NCI-H1694 treated with DMSO at 0.1 percent for 48 hours (cell line): ENCODE measurements around the gene MAP7D3.
A peak's percentile ranks its signal among the peaks of the same experiment; 100 is the strongest.
"Not testable (repeated sequence)": the region's sequence is repeated elsewhere in the genome, so short reads cannot be mapped to it uniquely, and the experiment has no call there.

Experiments
- DNase-seq: peaks from one replicate; lab custom pipeline; 2025; lab: John Stamatoyannopoulos, UW

The MAP7D3 gene

DNA sequence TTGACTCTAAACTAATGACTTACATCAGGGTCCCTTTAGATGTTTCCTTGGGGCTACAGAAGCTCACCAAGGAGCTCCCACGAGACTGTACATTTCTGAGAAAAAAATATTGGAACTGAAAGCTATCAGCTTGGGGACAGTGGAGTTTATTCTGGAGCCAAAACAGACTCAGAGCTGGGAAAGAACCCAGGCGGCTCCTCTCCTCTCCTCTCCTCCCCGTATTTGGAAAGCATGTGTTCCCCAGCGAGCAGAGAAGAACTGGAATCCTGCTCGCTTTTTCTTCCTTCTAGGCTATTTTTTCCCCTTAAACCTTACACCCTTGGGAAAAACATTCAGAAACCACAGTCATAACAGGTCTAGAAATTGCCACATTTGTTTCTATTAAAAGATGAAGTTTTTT lies 4.3 kb upstream of the MAP7D3 start:
- no peak for DNase-seq

GRCh38 chrX:136250191-136251040 lies 784 bp downstream of the MAP7D3 start:
- DNase-seq = peak; percentile 7

DNA sequence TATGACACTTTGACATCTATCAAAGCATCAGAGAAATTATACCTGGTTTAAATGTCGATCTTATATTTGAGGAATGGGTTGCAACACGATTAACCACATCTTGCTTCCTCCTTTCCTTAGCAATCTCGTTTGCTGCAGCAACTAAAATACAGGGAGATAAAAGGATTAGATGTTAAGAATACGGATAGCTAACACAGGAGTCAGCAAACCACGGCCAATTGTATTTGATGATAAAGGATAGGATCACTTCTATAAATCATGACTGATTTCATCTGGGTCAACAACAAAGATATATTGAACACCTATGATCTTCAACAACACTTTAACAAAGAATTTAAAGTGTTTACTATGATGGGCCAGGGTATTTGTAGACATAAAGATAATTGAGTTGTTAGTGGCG lies 5.0 kb downstream of the MAP7D3 start:
- no peak for DNase-seq

DNA sequence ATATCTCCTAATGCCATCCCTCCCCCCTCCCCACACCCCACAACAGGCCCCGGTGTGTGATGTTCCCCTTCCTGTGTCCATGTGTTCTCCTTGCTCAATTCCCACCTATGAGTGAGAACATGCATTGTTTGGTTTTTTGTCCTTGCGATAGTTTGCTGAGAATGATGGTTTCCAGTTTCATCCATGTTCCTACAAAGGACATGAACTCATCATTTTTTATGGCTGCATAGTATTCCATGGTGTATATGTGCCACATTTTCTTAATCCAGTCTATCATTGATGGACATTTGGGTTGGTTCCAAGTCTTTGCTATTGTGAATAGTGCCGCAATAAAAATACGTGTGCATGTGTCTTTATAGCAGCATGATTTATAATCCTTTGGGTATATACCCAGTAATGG lies 13.4 kb downstream of the MAP7D3 start:
- DNase-seq = not testable (repeated sequence)

GRCh38 chrX:136237074-136237473 lies 14.1 kb downstream of the MAP7D3 start:
- DNase-seq = no peak

DNA sequence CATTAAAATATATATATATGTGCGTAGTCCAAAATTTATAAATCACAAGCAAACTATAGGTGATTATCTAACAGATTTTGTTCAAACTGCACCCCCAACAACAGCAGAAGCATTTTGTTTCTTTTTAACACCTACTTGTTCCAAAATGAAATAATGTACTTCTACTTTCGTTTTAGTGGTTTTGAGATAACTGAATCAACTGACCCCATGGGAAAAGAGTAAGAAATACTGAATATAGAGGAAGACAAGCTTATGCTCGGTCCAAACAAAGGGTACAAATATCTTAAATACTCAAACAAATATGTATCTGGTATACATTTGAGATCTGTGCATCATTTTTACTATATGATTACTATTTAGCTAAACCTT lies 22.4 kb downstream of the MAP7D3 start:
- DNase-seq = no peak

GRCh38 chrX:136227948-136228838 lies 23.0 kb downstream of the MAP7D3 start:
- DNase-seq = no peak

DNA sequence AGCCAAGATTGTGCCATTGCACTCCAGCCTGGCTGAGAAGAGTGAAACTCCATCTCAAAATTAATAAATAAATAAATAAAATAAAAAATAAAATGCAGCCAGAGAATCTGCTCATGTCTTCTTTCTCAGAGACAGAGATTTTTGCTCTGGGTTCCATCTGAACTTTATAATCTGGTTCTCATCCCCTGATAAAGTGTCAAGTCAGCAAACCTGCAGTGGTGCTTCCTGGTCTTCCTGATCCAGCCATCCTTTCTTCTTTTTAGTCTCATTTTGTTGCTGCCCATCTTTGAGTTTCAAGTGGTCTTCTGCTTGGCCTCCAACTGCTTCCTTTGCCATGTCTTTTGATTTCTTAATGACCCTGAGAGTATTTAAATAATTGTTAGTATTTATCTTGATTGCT lies 24.1 kb downstream of the MAP7D3 start:
- DNase-seq = no peak

DNA sequence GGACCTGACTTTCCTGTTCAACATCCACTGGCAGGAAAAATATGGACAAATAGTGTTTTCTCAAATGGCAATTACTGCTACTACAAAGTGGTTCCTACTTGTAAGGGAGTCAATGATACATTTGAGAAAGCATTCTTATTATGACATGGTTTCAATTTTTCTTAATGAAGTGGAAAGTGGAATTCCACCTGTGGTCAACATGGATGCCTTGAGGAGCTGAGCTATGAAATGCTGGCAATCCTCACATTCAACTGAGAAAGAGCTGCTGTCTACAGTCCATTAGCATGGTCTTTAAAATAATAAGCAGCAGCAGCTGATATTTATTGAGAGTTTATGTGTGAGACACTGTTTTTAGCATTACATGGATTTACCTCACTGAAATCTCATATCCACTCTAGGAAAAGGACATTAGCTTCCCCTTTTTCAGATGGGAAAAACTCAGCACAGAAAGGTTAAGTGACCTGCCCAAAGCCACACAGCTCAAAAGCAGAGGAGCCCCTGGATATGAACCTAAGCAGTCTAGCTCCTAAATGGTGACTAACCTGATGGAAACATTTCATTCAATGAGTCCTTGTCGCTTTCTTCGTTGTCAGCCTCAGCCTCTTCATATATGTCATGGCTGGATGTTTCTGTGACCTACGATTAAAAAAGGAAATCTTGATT lies 29.2 kb downstream of the MAP7D3 start:
- no peak for DNase-seq

DNA sequence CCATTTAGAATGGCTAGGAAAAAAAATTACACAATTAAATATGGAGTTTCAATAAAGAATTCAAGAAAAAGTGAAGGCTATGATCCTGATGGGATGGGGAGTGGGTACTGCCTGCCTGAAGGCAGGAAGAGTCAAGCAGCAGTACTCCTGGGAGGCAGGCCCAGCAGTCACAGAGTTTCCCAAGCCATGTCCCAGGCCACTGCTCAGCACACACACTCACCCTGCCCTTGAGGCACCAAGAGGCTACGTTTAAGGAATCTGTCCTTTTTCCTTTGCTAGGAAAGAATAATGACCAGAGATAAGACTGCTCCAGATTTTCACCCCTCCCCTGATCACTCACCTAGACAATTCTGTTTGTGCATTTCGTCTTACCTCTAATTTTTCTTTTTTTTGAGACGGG lies 30.2 kb downstream of the MAP7D3 start:
- no peak for DNase-seq

GRCh38 chrX:136220540-136220939 lies 30.7 kb downstream of the MAP7D3 start:
- no peak for DNase-seq

GRCh38 chrX:136219893-136220292 lies 31.3 kb downstream of the MAP7D3 start:
- no peak for DNase-seq

DNA sequence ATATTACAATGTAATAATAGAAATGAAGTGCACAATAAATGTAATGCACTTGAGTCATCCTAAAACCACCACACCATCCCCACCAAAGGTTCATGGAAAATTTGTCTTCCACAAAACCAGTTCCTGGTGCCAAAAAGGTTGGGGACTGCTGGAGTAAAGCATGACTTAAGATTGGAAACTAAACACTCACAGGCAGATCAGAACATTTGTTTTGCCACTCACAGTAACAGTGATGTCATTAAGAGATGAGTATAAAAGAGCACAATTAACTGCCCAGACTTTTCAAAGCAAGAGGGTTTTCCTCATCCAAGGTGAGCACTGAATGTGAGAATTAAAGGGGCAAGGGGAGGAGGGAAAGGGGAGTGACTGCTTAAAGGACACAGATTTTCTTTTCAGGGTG lies 35.6 kb downstream of the MAP7D3 start:
- no peak for DNase-seq

DNA sequence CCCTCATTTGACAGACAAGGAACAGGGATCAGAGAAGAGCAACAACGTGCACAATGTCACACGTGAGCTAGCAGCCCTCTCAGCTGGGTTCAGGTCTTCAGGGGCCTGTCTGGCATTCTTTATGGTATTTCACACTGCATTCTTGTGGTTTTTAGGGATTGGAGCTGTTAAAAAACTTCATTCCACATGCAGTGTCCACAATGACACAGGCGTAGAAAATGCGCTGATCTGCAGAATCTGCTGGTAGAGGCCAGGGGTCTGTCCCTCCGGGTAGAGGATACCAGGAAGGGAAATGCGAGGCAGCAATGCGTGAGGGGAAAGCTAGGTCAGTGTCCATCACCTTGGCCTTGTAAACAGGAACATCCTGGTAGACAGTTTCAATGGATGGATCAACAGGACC lies 36.6 kb downstream of the MAP7D3 start:
- no peak for DNase-seq

GRCh38 chrX:136212557-136213111 lies 38.6 kb downstream of the MAP7D3 start:
- no peak for DNase-seq

GRCh38 chrX:136211766-136212556 lies 39.2 kb downstream of the MAP7D3 start:
- no peak for DNase-seq

DNA sequence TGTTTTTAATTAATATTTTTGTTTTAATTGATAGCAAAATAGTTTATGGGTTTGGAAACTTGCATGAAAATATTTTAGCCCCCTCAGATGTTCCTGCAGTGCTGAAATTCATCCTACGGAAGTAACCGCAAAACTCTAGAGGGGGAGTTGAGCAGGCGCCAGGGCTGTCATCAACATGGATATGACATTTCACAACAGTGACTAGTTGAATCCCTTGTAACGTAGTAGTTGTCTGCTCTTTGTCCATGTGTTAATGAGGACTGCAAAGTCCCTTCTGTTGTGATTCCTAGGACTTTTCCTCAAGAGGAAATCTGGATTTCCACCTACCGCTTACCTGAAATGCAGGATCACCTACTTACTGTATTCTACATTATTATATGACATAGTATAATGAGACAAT lies 40.4 kb downstream of the MAP7D3 start:
- DNase-seq = no peak

GRCh38 chrX:136210243-136210642 lies 41.0 kb downstream of the MAP7D3 start:
- DNase-seq = no peak

- DNase-seq = no peak
Observed at GRCh38 chrX:136209751-136210150, 41.4 kb downstream of the MAP7D3 start.

- no peak for DNase-seq
Observed at GRCh38 chrX:136209016-136209738, 42.0 kb downstream of the MAP7D3 start.

- DNase-seq = no peak
Observed at GRCh38 chrX:136207546-136207945, 43.7 kb downstream of the MAP7D3 start.
